SJCRH30 (cell line): ENCODE measurements around the gene TBC1D14. TPM values are rescaled to one million over a fixed set of nuclear protein-coding genes. Genes with fewer than 3 reads are reported as not detected.
"Not testable (repeated sequence)": the region's sequence is repeated elsewhere in the genome, so short reads cannot be mapped to it uniquely, and the experiment has no call there.

Experiments used
- DNase-seq, 2 experiments: peaks; one replicate each; pipeline ENCODE4 v3.0.0-alpha.2; 2015 to 2020
- H3K27ac ChIP-seq: fragments of 250-450 bp; sonication (Bioruptor Pico); 2 replicates; pipeline ENCODE4 v1.5.1; 2020; ENCODE audit warnings: mild to moderate bottlenecking, moderate library complexity
- H3K27me3 ChIP-seq: fragments of 250-450 bp; sonication (Bioruptor Pico); 2 replicates; pipeline ENCODE4 v1.5.1; 2020; ENCODE audit warnings: mild to moderate bottlenecking, moderate library complexity
- H3K36me3 ChIP-seq: fragments of 250-450 bp; sonication (Bioruptor Pico); 2 replicates; pipeline ENCODE4 v1.5.1; 2020; ENCODE audit warnings: mild to moderate bottlenecking, moderate library complexity
- H3K4me1 ChIP-seq: fragments of 250-450 bp; sonication (Bioruptor Pico); 2 replicates; pipeline ENCODE4 v1.5.1; 2020; ENCODE audit warnings: mild to moderate bottlenecking, moderate library complexity
- H3K4me3 ChIP-seq: fragments of 250-450 bp; sonication (Bioruptor Pico); 2 replicates; pipeline ENCODE4 v1.5.1; 2020; ENCODE audit warnings: mild to moderate bottlenecking, moderate library complexity
- H3K9me3 ChIP-seq: fragments of 250-450 bp; sonication (Bioruptor Pico); replicated peaks from 2 replicates; pipeline ENCODE4 v1.5.1; 2020; ENCODE audit warnings: mild to moderate bottlenecking, moderate library complexity
- total RNA-seq: library from RNA; depleted of rRNA; stranded (reverse); fragments of >200 nt; shearing (Covaris generic); gene quantifications from 2 replicates; pipeline ENCODE4 v1.2.3, GENCODE V29; 2014; rRNA removed

Gene TBC1D14
- total RNA-seq, 1 experiment from 2014 or later, result 58.0 TPM

GRCh38 chr4:7075962-7076695 is 166.5 kb downstream of the TBC1D14 start:
- Histone ChIP-seq H3K27ac (no peak overlapping the region), H3K4me1 (peaks cover 19% of the 10 kb centered on the region), H3K9me3 (peaks cover 15% of the 10 kb centered on the region), H3K4me3 (no peak overlapping the region), H3K36me3 (no peaks in the 10 kb centered on the region), H3K27me3 (no peaks in the 10 kb centered on the region)
- DNase-seq, result peak in 1 of 2 experiments; percentile 20

GRCh38 chr4:7076696-7077082 is 167.1 kb downstream of the TBC1D14 start:
- Histone ChIP-seq H3K4me1 (peaks cover 19% of the 10 kb centered on the region), H3K27ac (no peak overlapping the region), H3K36me3 (no peaks in the 10 kb centered on the region), H3K9me3 (peaks cover 15% of the 10 kb centered on the region), H3K4me3 (no peak overlapping the region), H3K27me3 (no peaks in the 10 kb centered on the region)
- no peak for DNase-seq

GRCh38 chr4:7077371-7077770 is 167.7 kb downstream of the TBC1D14 start:
- DNase-seq, result no peak
- Histone ChIP-seq H3K36me3 (no peaks in the 10 kb centered on the region), H3K4me1 (peaks cover 19% of the 10 kb centered on the region), H3K27ac (no peak overlapping the region), H3K9me3 (peaks cover 15% of the 10 kb centered on the region), H3K27me3 (no peaks in the 10 kb centered on the region), H3K4me3 (no peak overlapping the region)

GRCh38 chr4:7078025-7078424 is 168.4 kb downstream of the TBC1D14 start:
- Histone ChIP-seq H3K9me3 (peaks cover 15% of the 10 kb centered on the region), H3K27me3 (no peaks in the 10 kb centered on the region), H3K4me1 (peaks cover 19% of the 10 kb centered on the region), H3K36me3 (no peaks in the 10 kb centered on the region), H3K4me3 (no peak overlapping the region), H3K27ac (no peak overlapping the region)
- no peak for DNase-seq

- not testable (repeated sequence) for H3K27me3 ChIP-seq, H3K4me3 ChIP-seq, DNase-seq, H3K36me3 ChIP-seq, H3K4me1 ChIP-seq, H3K27ac ChIP-seq
- peaks cover 15% of the 10 kb centered on the region for H3K9me3 ChIP-seq
Measured at GRCh38 chr4:7079483-7079882, 169.9 kb downstream of the TBC1D14 start.

GRCh38 chr4:7079909-7080308 is 170.3 kb downstream of the TBC1D14 start:
- H3K9me3 ChIP-seq, result peaks cover 15% of the 10 kb centered on the region
- H3K36me3 ChIP-seq, H3K4me3 ChIP-seq, H3K27ac ChIP-seq, H3K27me3 ChIP-seq, H3K4me1 ChIP-seq, DNase-seq: not testable (repeated sequence)

Other genes with a start within 250 kb of the TBC1D14 start
- gene S100P, start 215.9 kb upstream of the TBC1D14 start, total RNA-seq, result 0.13 and 0.18 TPM in 2 replicates
- 88.4 and 88.7 TPM in 2 replicates for gene MRFAP1L1, start 200.0 kb upstream of the TBC1D14 start, total RNA-seq
- 17.2 and 18.2 TPM in 2 replicates for gene BLOC1S4, start 193.7 kb upstream of the TBC1D14 start, total RNA-seq
- gene KIAA0232, start 127.1 kb upstream of the TBC1D14 start, total RNA-seq, result 23.9 and 28.7 TPM in 2 replicates
- 12.4 and 13.5 TPM in 2 replicates for gene TADA2B, start 133.5 kb downstream of the TBC1D14 start, total RNA-seq
- gene GRPEL1, start 158.2 kb downstream of the TBC1D14 start, total RNA-seq, result 78.9 and 79.9 TPM in 2 replicates